Neuronal stem cell (in vitro differentiated cells): ENCODE results near the gene OSBPL9.

Experiments used
- DNase-seq: peaks from one replicate; pipeline ENCODE4 v3.0.0-alpha.2; 2013; ENCODE audit warnings: low spot score
- H2AFZ ChIP-seq: one replicate; pipeline ENCODE4 v1.6.1; 2013; ENCODE audit warnings: mild to moderate bottlenecking, low read length, inconsistent platforms
- H2AK5ac ChIP-seq: 2 replicates; pipeline ENCODE4 v1.6.1; 2013; ENCODE audit warnings: low read depth, mild to moderate bottlenecking, inconsistent platforms, low read length, moderate library complexity, mixed read lengths
- H2BK120ac ChIP-seq: 2 replicates; pipeline ENCODE4 v1.6.1; 2013; ENCODE audit warnings: low read depth, mild to moderate bottlenecking, inconsistent platforms, low read length, moderate library complexity, mixed read lengths
- H2BK12ac ChIP-seq: one replicate; pipeline ENCODE4 v1.6.1; 2013; ENCODE audit warnings: low read length, inconsistent platforms
- H2BK15ac ChIP-seq: 2 replicates; pipeline ENCODE4 v1.6.1; 2013; ENCODE audit warnings: mild to moderate bottlenecking, low read length, inconsistent platforms, mixed read lengths
- H2BK5ac ChIP-seq: one replicate; pipeline ENCODE4 v1.6.1; 2013; ENCODE audit warnings: inconsistent platforms, mild to moderate bottlenecking, low read length, moderate library complexity
- H3K14ac ChIP-seq: one replicate; pipeline ENCODE4 v1.6.1; 2013; ENCODE audit warnings: low read length, inconsistent platforms
- H3K18ac ChIP-seq: 2 replicates; pipeline ENCODE4 v1.6.1; 2013; ENCODE audit warnings: low read length, inconsistent platforms
- H3K23ac ChIP-seq: 2 replicates; pipeline ENCODE4 v1.6.1; 2013; ENCODE audit warnings: low read depth, mild to moderate bottlenecking, mixed read lengths, low read length, inconsistent platforms; ENCODE audit not compliant: poor library complexity
- H3K27ac ChIP-seq: replicated peaks from 3 replicates; pipeline ENCODE4 v1.5.1; 2013; ENCODE audit warnings: low read length, inconsistent platforms
- H3K27me3 ChIP-seq, 3 experiments: 2 replicates each; pipeline ENCODE4 v1.6.1; 2013; ENCODE audit warnings: low read length in 3 of 3, mild to moderate bottlenecking in 2 of 3, inconsistent platforms in 1 of 3, low read depth in 1 of 3, mixed read lengths in 1 of 3, moderate library complexity in 1 of 3; ENCODE audit not compliant: control insufficient read depth in 3 of 3, insufficient read depth in 3 of 3
- H3K36me3 ChIP-seq, 2 donors: replicated peaks in 1 of 2; 2 replicates each; pipeline ENCODE4 v1.6.1; 2013; ENCODE audit warnings: low read length in 2 of 2; ENCODE audit not compliant: control insufficient read depth in 2 of 2, insufficient read depth in 2 of 2
- H3K4ac ChIP-seq: 2 replicates; pipeline ENCODE4 v1.6.1; 2013; ENCODE audit warnings: inconsistent platforms, mild to moderate bottlenecking, low read length, moderate library complexity
- H3K4me1 ChIP-seq, 2 donors: 1 replicate in 1 of 2; 2 replicates in 1 of 2; pipeline ENCODE4 v1.6.1; 2013; ENCODE audit warnings: low read length in 2 of 2, low read depth in 1 of 2; ENCODE audit not compliant: control insufficient read depth in 2 of 2, insufficient read depth in 1 of 2
- H3K4me2 ChIP-seq: one replicate; pipeline ENCODE4 v1.6.1; 2013; ENCODE audit warnings: mild to moderate bottlenecking, low read length, inconsistent platforms; ENCODE audit not compliant: insufficient read depth, poor library complexity, severe bottlenecking
- H3K4me3 ChIP-seq, 2 donors: 2 replicates each; pipeline ENCODE4 v1.5.1; 2013; ENCODE audit warnings: low read length in 2 of 2, mild to moderate bottlenecking in 2 of 2, inconsistent platforms in 1 of 2, moderate library complexity in 1 of 2
- H3K79me1 ChIP-seq: one replicate; pipeline ENCODE4 v1.6.1; 2013; ENCODE audit warnings: low read depth, mild to moderate bottlenecking, inconsistent platforms, low read length, moderate library complexity
- H3K9ac ChIP-seq: one replicate; pipeline ENCODE4 v1.6.1; 2013; ENCODE audit warnings: mild to moderate bottlenecking, low read depth, low read length, inconsistent platforms; ENCODE audit not compliant: poor library complexity
- H3K9me3 ChIP-seq, 2 donors: replicated peaks in 1 of 2; 2 replicates each; pipeline versions ENCODE3 to v1.6.1; 2013; ENCODE audit warnings: low read length in 2 of 2, mild to moderate bottlenecking in 2 of 2, inconsistent platforms in 1 of 2, low read depth in 1 of 2, mixed read lengths in 1 of 2, moderate library complexity in 1 of 2; ENCODE audit not compliant: control insufficient read depth in 2 of 2, insufficient read depth in 1 of 2
- H4K8ac ChIP-seq: one replicate; pipeline ENCODE4 v1.6.1; 2013; ENCODE audit warnings: low read depth, mild to moderate bottlenecking, inconsistent platforms, low read length, moderate library complexity
- H4K91ac ChIP-seq: one replicate; pipeline ENCODE4 v1.6.1; 2013; ENCODE audit warnings: low read length, low read depth, mild to moderate bottlenecking, inconsistent platforms; ENCODE audit not compliant: poor library complexity
- WGBS, 2 donors: extraction: QIAGEN DNeasy Blood & Tissue Kit; methylation state at CpG; one replicate each; pipeline ENCODE4 v1.1.7; 2013; ENCODE audit warnings: missing lambda C conversion rate in 2 of 2, mixed read lengths in 1 of 2; ENCODE audit not compliant: insufficient read length in 2 of 2, insufficient replicate concordance in 1 of 2; ENCODE audit errors: extremely low coverage in 2 of 2; 5-methylcytosine and 5-hydroxymethylcytosine counted together

The OSBPL9 gene

GRCh38 chr1:51727366-51727765, 110.5 kb downstream of the OSBPL9 start:
- Histone ChIP-seq H3K14ac (no peak overlapping the region), H3K4me2 (no peak overlapping the region), H4K8ac (no peak overlapping the region), H2BK5ac (no peak overlapping the region), H4K91ac (no peak overlapping the region), H3K36me3 (peaks cover 0 to 2% of the 10 kb centered on the region in 2 donors), H3K4me3 (no peak overlapping the region), H2BK12ac (no peak overlapping the region), H2BK120ac (no peak overlapping the region), H3K9ac (no peak overlapping the region), H2AFZ (no peak overlapping the region), H2AK5ac (no peak overlapping the region), H3K18ac (no peak overlapping the region), H3K9me3 (no peaks in the 10 kb centered on the region), H3K79me1 (peaks cover 2% of the 10 kb centered on the region), H3K4me1 (peaks cover 0 to 5% of the 10 kb centered on the region in 2 donors), H3K23ac (no peak overlapping the region), H3K27ac (no peak overlapping the region), H3K4ac (no peak overlapping the region), H2BK15ac (no peak overlapping the region), H3K27me3 (no peaks in the 10 kb centered on the region)
- no CpG with 5 or more reads among the region's 4 CpGs for WGBS, 2 donors
- DNase-seq, result no peak

DNA sequence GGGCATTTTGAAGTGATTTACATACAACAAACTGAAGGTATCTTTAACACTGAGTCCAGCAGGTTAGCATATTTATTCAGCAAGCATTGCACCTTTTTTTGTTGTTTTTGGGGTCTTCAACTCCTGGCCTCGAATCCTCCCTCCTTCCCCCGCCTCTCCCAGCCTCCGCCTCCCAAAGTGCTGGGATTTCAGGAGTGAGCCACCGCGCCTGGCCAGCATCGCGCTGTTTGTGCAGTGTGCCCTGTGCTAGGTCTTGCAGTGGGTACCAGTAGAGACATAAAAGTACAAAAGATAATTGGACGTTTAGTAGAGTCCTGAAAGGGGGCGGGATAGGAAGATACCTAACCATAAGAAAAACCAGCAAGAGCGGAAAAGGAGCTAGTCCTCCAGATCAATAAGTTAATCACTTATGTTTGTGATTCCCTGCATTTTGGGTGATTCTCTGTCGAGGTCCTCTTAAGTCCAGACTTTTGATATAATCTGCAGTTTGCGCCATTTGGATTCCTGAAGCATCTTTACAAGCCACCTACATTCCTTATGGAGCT, 111.8 kb downstream of the OSBPL9 start:
- no CpG with 5 or more reads among the region's 12 CpGs for WGBS, 2 donors
- H3K27ac ChIP-seq, result no peak overlapping the region
- H2BK15ac ChIP-seq, result no peak overlapping the region
- H3K23ac ChIP-seq, result no peak overlapping the region
- peaks cover 0 to 5% of the 10 kb centered on the region in 2 donors for H3K4me1 ChIP-seq
- no peak overlapping the region for H3K4ac ChIP-seq
- H3K27me3 ChIP-seq, result no peaks in the 10 kb centered on the region
- H2BK12ac ChIP-seq, result no peak overlapping the region
- DNase-seq, result no peak
- no peak overlapping the region for H4K91ac ChIP-seq
- peaks cover 2 to 3% of the 10 kb centered on the region in 2 donors for H3K36me3 ChIP-seq
- peak overlapping the region; percentile 78 for H3K4me2 ChIP-seq
- peak overlapping the region; percentile 78 to 95 for H3K4me3 ChIP-seq
- H4K8ac ChIP-seq, result no peak overlapping the region
- no peak overlapping the region for H3K14ac ChIP-seq
- H2BK5ac ChIP-seq, result no peak overlapping the region
- H3K9me3 ChIP-seq, result no peaks in the 10 kb centered on the region
- H2AK5ac ChIP-seq, result no peak overlapping the region
- peak overlapping the region; percentile 93 for H2AFZ ChIP-seq
- H3K9ac ChIP-seq, result no peak overlapping the region
- H2BK120ac ChIP-seq, result no peak overlapping the region
- peaks cover 2% of the 10 kb centered on the region for H3K79me1 ChIP-seq
- H3K18ac ChIP-seq, result no peak overlapping the region

DNA sequence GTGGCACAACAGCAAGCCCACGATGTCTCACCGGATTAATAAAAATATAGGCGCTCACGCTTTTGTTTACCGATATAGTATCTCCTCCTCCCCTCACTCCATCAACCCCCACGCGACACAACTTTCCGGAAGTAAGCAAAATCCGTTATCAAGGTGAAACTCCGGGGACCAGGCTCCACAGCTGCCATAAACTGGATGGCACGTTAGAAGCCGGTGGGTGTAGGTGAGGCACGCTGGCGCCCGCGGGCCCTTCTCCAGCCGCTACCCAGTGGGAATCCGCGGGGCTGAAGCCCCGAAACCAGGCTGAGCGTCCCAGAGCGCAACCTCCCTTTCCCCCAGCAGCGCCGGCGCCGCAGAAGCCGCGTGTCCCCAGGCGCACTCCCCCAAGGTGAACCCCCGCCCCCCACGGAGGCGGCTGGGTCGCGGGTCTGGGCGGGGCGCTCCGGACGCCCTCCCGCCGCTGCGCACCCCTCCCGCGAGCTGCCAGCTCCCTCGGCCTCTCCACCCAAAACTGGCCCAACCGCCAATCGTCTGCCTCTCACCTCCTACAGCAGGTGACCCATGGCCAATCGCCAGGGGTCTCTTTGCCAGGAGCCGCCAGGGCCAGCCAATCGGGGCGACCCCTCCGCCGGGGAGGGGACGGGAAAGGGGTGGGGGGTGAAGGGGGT, 112.4 kb downstream of the OSBPL9 start:
- Histone ChIP-seq H4K8ac (no peak overlapping the region), H3K27me3 (no peaks in the 10 kb centered on the region), H3K18ac (peak overlapping the region; percentile 93), H2AFZ (peak overlapping the region; percentile 93), H2BK120ac (peak overlapping the region; percentile 95), H3K4ac (no peak overlapping the region), H3K9ac (peak overlapping the region; percentile 70), H3K4me2 (peak overlapping the region; percentile 78), H2AK5ac (no peak overlapping the region), H3K23ac (peak overlapping the region; percentile 86), H2BK12ac (no peak overlapping the region), H3K9me3 (no peaks in the 10 kb centered on the region), H2BK15ac (no peak overlapping the region), H3K14ac (peak overlapping the region; percentile 17), H3K4me1 (peaks cover 0 to 8% of the 10 kb centered on the region in 2 donors), H2BK5ac (no peak overlapping the region), H3K4me3 (peak overlapping the region; percentile 78 to 95), H3K36me3 (peaks cover 2 to 3% of the 10 kb centered on the region in 2 donors), H3K27ac (no peak overlapping the region), H3K79me1 (peaks cover 2% of the 10 kb centered on the region), H4K91ac (no peak overlapping the region)
- WGBS, 2 donors, result no CpG with 5 or more reads among the region's 53 CpGs
- DNase-seq, result peak; percentile 89

DNA sequence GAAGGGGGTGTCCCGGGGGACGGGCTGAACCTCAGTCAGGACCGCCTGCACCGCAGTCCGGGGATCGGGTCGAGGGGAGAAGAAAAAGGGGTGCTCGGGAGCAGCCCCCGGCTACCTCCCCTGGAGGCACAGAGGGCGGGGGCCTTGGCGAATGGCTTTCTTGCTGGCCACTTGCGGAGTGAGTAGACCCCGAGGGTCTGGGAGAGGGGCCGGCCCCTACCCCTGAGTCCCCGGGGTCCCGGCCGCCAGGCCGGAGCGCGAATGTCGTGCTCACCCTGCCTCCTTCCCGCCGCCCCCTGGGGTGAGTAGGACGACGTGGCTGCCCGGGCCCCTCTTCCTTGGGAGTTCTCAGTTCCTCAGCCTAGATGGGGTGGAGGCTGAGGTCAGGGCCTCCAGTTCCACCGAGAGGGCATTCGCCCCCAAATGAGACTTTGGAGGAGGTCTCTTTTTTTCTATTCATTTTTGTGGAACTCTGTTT, 113.0 kb downstream of the OSBPL9 start:
- DNase-seq, result no peak
- Histone ChIP-seq H3K9ac (peak overlapping the region; percentile 64), H3K4ac (no peak overlapping the region), H3K36me3 (peaks cover 2 to 3% of the 10 kb centered on the region in 2 donors), H3K9me3 (no peaks in the 10 kb centered on the region), H2AFZ (peak overlapping the region; percentile 93), H3K14ac (no peak overlapping the region), H4K8ac (no peak overlapping the region), H2BK5ac (no peak overlapping the region), H3K23ac (peak overlapping the region; percentile 86), H3K27ac (peak overlapping the region; percentile 21), H3K4me1 (peaks cover 3 to 8% of the 10 kb centered on the region in 2 donors), H2BK120ac (no peak overlapping the region), H2BK15ac (no peak overlapping the region), H3K79me1 (peaks cover 2% of the 10 kb centered on the region), H3K4me2 (peak overlapping the region; percentile 71), H4K91ac (no peak overlapping the region), H3K18ac (peak overlapping the region; percentile 84), H2BK12ac (no peak overlapping the region), H3K27me3 (no peaks in the 10 kb centered on the region), H2AK5ac (no peak overlapping the region), H3K4me3 (peak overlapping the region; percentile 78 to 93)
- WGBS, 2 donors, result no CpG with 5 or more reads among the region's 28 CpGs
